ENCODE measurements around the gene RHOG.

Gene RHOG

GRCh38 chr11:3879216-3879966 lies 38.6 kb upstream of the RHOG start:
- peaks cover 34% of the 10 kb centered on the region for H3K79me2 ChIP-seq (ENCODE audit: insufficient read depth, low read depth)
- H3K9ac ChIP-seq: no peak overlapping the region
- TF ChIP-seq, protein P1, sequence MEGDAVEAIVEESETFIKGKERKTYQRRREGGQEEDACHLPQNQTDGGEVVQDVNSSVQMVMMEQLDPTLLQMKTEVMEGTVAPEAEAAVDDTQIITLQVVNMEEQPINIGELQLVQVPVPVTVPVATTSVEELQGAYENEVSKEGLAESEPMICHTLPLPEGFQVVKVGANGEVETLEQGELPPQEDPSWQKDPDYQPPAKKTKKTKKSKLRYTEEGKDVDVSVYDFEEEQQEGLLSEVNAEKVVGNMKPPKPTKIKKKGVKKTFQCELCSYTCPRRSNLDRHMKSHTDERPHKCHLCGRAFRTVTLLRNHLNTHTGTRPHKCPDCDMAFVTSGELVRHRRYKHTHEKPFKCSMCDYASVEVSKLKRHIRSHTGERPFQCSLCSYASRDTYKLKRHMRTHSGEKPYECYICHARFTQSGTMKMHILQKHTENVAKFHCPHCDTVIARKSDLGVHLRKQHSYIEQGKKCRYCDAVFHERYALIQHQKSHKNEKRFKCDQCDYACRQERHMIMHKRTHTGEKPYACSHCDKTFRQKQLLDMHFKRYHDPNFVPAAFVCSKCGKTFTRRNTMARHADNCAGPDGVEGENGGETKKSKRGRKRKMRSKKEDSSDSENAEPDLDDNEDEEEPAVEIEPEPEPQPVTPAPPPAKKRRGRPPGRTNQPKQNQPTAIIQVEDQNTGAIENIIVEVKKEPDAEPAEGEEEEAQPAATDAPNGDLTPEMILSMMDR (conservative IDR thresholded peaks at IDR 0.05; ENCODE audit: low read depth, low read length): no peak
- peak overlapping the region; percentile 19; the same call in 1 of the 2 replicates for H3K27ac ChIP-seq
- peaks cover 59% of the 10 kb centered on the region for H3K4me1 ChIP-seq (ENCODE audit: low read depth, poor library complexity, severe bottlenecking)
- H4K20me1 ChIP-seq (ENCODE audit: insufficient read depth): no peaks in the 10 kb centered on the region; the same call in 1 of the 2 replicates
- H2AFZ ChIP-seq (ENCODE audit: low read depth): no peak overlapping the region
- no peaks in the 10 kb centered on the region for H3K36me3 ChIP-seq (ENCODE audit: insufficient read depth)
- no peak overlapping the region for H3K4me3 ChIP-seq (IDR thresholded peaks at IDR 0.05; ENCODE audit: insufficient read depth, low read depth, low read length)
- H3K4me2 ChIP-seq: peak overlapping the region; percentile 22
- H3K27me3 ChIP-seq (ENCODE audit: insufficient read depth, low read depth): no peaks in the 10 kb centered on the region

GRCh38 chr11:3878258-3878584 lies 37.5 kb upstream of the RHOG start:
- Histone ChIP-seq H3K79me2 (ENCODE audit: insufficient read depth, low read depth) (peaks cover 28% of the 10 kb centered on the region), H3K27me3 (ENCODE audit: insufficient read depth, low read depth) (no peaks in the 10 kb centered on the region), H4K20me1 (ENCODE audit: insufficient read depth) (no peaks in the 10 kb centered on the region; the same call in 1 of the 2 replicates), H3K27ac (no peak overlapping the region), H2AFZ (ENCODE audit: low read depth) (no peak overlapping the region), H3K9ac (no peak overlapping the region), H3K36me3 (ENCODE audit: insufficient read depth) (no peaks in the 10 kb centered on the region), H3K4me2 (no peak overlapping the region), H3K4me3 (IDR thresholded peaks at IDR 0.05; ENCODE audit: insufficient read depth, low read depth, low read length) (no peak overlapping the region), H3K4me1 (ENCODE audit: low read depth, poor library complexity, severe bottlenecking) (peaks cover 48% of the 10 kb centered on the region)
- TF ChIP-seq, protein P1 (conservative IDR thresholded peaks at IDR 0.05; ENCODE audit: low read depth, low read length): no peak

DNA sequence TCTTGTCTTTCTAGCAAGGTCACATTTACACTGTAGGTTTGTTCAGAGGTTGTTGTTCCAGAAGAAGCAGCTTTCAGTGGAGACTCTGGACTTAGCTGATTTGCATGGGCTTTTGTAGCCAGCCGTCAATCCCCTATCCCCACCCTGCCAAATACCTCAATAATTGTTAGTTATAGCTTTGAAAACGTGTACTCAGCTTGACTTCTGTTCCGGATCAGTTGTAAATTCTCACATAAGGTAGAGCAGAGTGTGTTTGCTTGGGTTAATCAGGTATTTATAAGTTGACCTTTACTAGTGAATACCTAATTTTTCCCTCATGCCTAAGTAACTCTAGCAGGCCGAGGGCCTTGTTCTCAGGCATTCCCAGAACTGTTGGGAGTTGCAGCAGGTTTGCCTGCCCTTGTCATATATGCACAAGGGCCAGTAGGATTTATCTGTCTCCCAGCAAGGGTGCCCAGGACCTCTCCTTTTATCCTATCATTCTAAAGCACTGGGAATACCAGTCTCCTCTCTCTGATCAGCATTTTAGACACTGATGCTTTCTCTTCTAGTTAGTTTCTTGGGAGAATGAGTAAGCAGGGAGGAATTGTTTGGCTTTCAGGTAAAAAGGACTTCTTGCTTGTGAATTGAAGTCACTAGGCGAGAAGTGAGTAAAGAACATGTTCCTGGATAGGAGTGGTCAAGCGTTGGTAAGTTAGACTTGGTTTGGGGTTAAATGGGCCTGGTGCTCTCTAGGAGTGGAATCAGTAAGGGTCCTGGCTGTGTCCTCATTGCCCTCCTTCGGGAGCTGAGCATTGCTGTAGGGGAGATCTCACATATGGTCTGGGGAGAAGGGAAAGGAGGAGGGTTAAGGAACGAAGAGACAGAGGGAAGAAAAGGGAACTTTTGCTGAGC lies 36.9 kb upstream of the RHOG start:
- peaks cover 25% of the 10 kb centered on the region for H3K79me2 ChIP-seq (ENCODE audit: insufficient read depth, low read depth)
- no peaks in the 10 kb centered on the region for H3K27me3 ChIP-seq (ENCODE audit: insufficient read depth, low read depth)
- no peaks in the 10 kb centered on the region for H3K36me3 ChIP-seq (ENCODE audit: insufficient read depth)
- H3K9ac ChIP-seq: no peak overlapping the region
- H3K27ac ChIP-seq: no peak overlapping the region
- H4K20me1 ChIP-seq (ENCODE audit: insufficient read depth): no peaks in the 10 kb centered on the region; the same call in 1 of the 2 replicates
- peaks cover 42% of the 10 kb centered on the region for H3K4me1 ChIP-seq (ENCODE audit: low read depth, poor library complexity, severe bottlenecking)
- H3K4me2 ChIP-seq: no peak overlapping the region
- TF ChIP-seq, protein P1 (conservative IDR thresholded peaks at IDR 0.05; ENCODE audit: low read depth, low read length): no peak
- H2AFZ ChIP-seq (ENCODE audit: low read depth): no peak overlapping the region
- no peak overlapping the region for H3K4me3 ChIP-seq (IDR thresholded peaks at IDR 0.05; ENCODE audit: insufficient read depth, low read depth, low read length)

DNA sequence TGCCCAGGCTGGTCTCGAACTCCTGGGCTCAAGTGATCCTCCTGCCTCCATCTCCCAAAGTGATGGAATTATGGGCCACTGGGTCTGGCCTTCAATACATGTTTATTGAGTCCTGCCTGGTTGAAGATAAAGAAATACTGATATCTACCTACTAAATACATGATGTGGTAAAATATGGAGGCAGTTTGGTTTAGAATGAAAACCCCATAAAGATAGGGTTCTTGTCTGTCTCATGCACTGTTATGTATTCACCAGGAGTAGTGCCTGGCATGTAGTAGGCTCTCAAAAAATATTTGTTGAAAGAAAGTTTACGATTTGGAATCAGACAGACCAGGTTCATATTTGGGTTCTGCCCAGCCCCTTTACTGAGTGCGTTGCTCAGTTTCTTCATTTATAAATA lies 35.9 kb upstream of the RHOG start:
- H3K27me3 ChIP-seq (ENCODE audit: insufficient read depth, low read depth): no peaks in the 10 kb centered on the region
- no peak overlapping the region for H3K4me2 ChIP-seq
- no peaks in the 10 kb centered on the region; the same call in 1 of the 2 replicates for H4K20me1 ChIP-seq (ENCODE audit: insufficient read depth)
- H3K9ac ChIP-seq: no peak overlapping the region
- TF ChIP-seq, protein P1 (conservative IDR thresholded peaks at IDR 0.05; ENCODE audit: low read depth, low read length): no peak
- peaks cover 44% of the 10 kb centered on the region for H3K4me1 ChIP-seq (ENCODE audit: low read depth, poor library complexity, severe bottlenecking)
- H2AFZ ChIP-seq (ENCODE audit: low read depth): no peak overlapping the region
- no peak overlapping the region for H3K4me3 ChIP-seq (IDR thresholded peaks at IDR 0.05; ENCODE audit: insufficient read depth, low read depth, low read length)
- no peaks in the 10 kb centered on the region for H3K36me3 ChIP-seq (ENCODE audit: insufficient read depth)
- H3K79me2 ChIP-seq (ENCODE audit: insufficient read depth, low read depth): peaks cover 24% of the 10 kb centered on the region; the same call in 1 of the 2 replicates
- no peak overlapping the region for H3K27ac ChIP-seq

All from KMS-11 (cell line).